ENCODE data around the gene CACNA2D3.

CACNA2D3 gene

GRCh38 chr3:54322354-54322753, 200.0 kb downstream of the CACNA2D3 start:
- no peak overlapping the region for H3K4me3 ChIP-seq (ENCODE audit: low read depth, low read length)

- no peak overlapping the region for H3K4me3 ChIP-seq (ENCODE audit: low read depth, low read length)
These were observed 201.8 kb downstream of the CACNA2D3 start for GRCh38 chr3:54324103-54324502.

- H3K4me3 ChIP-seq (ENCODE audit: low read depth, low read length), result no peak overlapping the region
These were observed 204.6 kb downstream of the CACNA2D3 start for GRCh38 chr3:54326951-54327350.

- H3K4me3 ChIP-seq (ENCODE audit: low read depth, low read length), result no peak overlapping the region
These were observed 209.0 kb downstream of the CACNA2D3 start for GRCh38 chr3:54331341-54331740.

- no peak overlapping the region for H3K4me3 ChIP-seq (ENCODE audit: low read depth, low read length)
These were observed 215.5 kb downstream of the CACNA2D3 start for GRCh38 chr3:54337846-54338245.

- H3K4me3 ChIP-seq (ENCODE audit: low read depth, low read length), result no peak overlapping the region
These were observed 217.3 kb downstream of the CACNA2D3 start for GRCh38 chr3:54339608-54340007.

GRCh38 chr3:54341811-54342210, 219.5 kb downstream of the CACNA2D3 start:
- H3K4me3 ChIP-seq (ENCODE audit: low read depth, low read length), result no peak overlapping the region

GRCh38 chr3:54342676-54343075, 220.3 kb downstream of the CACNA2D3 start:
- no peak overlapping the region for H3K4me3 ChIP-seq (ENCODE audit: low read depth, low read length)

GRCh38 chr3:54343495-54343894, 221.1 kb downstream of the CACNA2D3 start:
- H3K4me3 ChIP-seq (ENCODE audit: low read depth, low read length), result no peak overlapping the region

GRCh38 chr3:54344601-54345231, 222.4 kb downstream of the CACNA2D3 start:
- H3K4me3 ChIP-seq (ENCODE audit: low read depth, low read length), result no peak overlapping the region

- H3K4me3 ChIP-seq (ENCODE audit: low read depth, low read length), result no peak overlapping the region
These were observed 223.6 kb downstream of the CACNA2D3 start for GRCh38 chr3:54345847-54346375.

GRCh38 chr3:54347060-54347459, 224.7 kb downstream of the CACNA2D3 start:
- no peak overlapping the region for H3K4me3 ChIP-seq (ENCODE audit: low read depth, low read length)

- no peak overlapping the region for H3K4me3 ChIP-seq (ENCODE audit: low read depth, low read length)
These were observed 225.6 kb downstream of the CACNA2D3 start for GRCh38 chr3:54347933-54348332.

GRCh38 chr3:54349231-54349652, 226.9 kb downstream of the CACNA2D3 start:
- no peak overlapping the region for H3K4me3 ChIP-seq (ENCODE audit: low read depth, low read length)

- H3K4me3 ChIP-seq (ENCODE audit: low read depth, low read length), result no peak overlapping the region
These were observed 227.3 kb downstream of the CACNA2D3 start for GRCh38 chr3:54349691-54350090.

- H3K4me3 ChIP-seq (ENCODE audit: low read depth, low read length), result no peak overlapping the region
These were observed 231.2 kb downstream of the CACNA2D3 start for GRCh38 chr3:54353546-54353945.

GRCh38 chr3:54353946-54354345, 231.6 kb downstream of the CACNA2D3 start:
- H3K4me3 ChIP-seq (ENCODE audit: low read depth, low read length), result no peak overlapping the region

GRCh38 chr3:54355800-54356199, 233.4 kb downstream of the CACNA2D3 start:
- no peak overlapping the region for H3K4me3 ChIP-seq (ENCODE audit: low read depth, low read length)

- H3K4me3 ChIP-seq (ENCODE audit: low read depth, low read length), result no peak overlapping the region
These were observed 234.1 kb downstream of the CACNA2D3 start for GRCh38 chr3:54356261-54357045.

GRCh38 chr3:54357301-54357700, 234.9 kb downstream of the CACNA2D3 start:
- no peak overlapping the region for H3K4me3 ChIP-seq (ENCODE audit: low read depth, low read length)

GRCh38 chr3:54358316-54358715, 236.0 kb downstream of the CACNA2D3 start:
- no peak overlapping the region for H3K4me3 ChIP-seq (ENCODE audit: low read depth, low read length)

Data from iPS-11a (cell line).